ENCODE data around the gene ADAMTS13. TPM values are rescaled to one million over a fixed set of nuclear protein-coding genes. Genes with fewer than 3 reads are reported as not detected.
"Not testable (repeated sequence)": the region's sequence is repeated elsewhere in the genome, so short reads cannot be mapped to it uniquely, and the experiment has no call there.

Gene ADAMTS13
- total RNA-seq, 3 donors from 2014 or later (not counting 1 experiment from before 2014, with no cell fraction given) = 2.3 to 3.0 (median 2.8) TPM

GRCh38 chr9:133390713-133391112, 31.5 kb upstream of the ADAMTS13 start:
- intact Hi-C loops (cut with micrococcal nuclease) = no loop called here
- WGBS (ENCODE audit: insufficient coverage) = 87% methylated on average over 7 of the region's 7 CpGs
- H3K36me3 Mint-ChIP-seq = no peaks in the 10 kb centered on the region
- no peaks in the 10 kb centered on the region for H3K9me3 ChIP-seq (ENCODE audit: control insufficient read depth, insufficient read depth, low read length)
- no peaks in the 10 kb centered on the region for H3K4me1 Mint-ChIP-seq
- no peaks in the 10 kb centered on the region for H3K36me3 ChIP-seq (ENCODE audit: control insufficient read depth, insufficient read depth, low read length)
- no peak overlapping the region for H3K4me3 Mint-ChIP-seq
- DNase-seq (no peak), ATAC-seq (no peak)
- peaks cover 0 to 11% of the 10 kb centered on the region in 2 donors for H3K27me3 Mint-ChIP-seq (ENCODE audit: low read depth in 2 of 2)
- no peak overlapping the region for H3K27ac Mint-ChIP-seq
- H3K4me3 ChIP-seq (ENCODE audit: low read length) = no peak overlapping the region
- TF ChIP-seq CTCF (IDR thresholded peaks at IDR 0.05) = no peak
- no peaks in the 10 kb centered on the region for H3K27me3 ChIP-seq (ENCODE audit: control insufficient read depth, insufficient read depth, low read length)
- no peaks in the 10 kb centered on the region for H3K4me1 ChIP-seq (ENCODE audit: control insufficient read depth, insufficient read depth, low read length)
- H3K27ac ChIP-seq (ENCODE audit: low read length) = no peak overlapping the region
- H3K9me3 Mint-ChIP-seq = no peaks in the 10 kb centered on the region

GRCh38 chr9:133391449-133391848, 30.7 kb upstream of the ADAMTS13 start:
- H3K4me1 Mint-ChIP-seq; H3K27ac Mint-ChIP-seq; H3K9me3 ChIP-seq (ENCODE audit: control insufficient read depth, insufficient read depth, low read length); H3K4me1 ChIP-seq (ENCODE audit: control insufficient read depth, insufficient read depth, low read length); H3K27ac ChIP-seq (ENCODE audit: low read length); H3K4me3 Mint-ChIP-seq; H3K27me3 ChIP-seq (ENCODE audit: control insufficient read depth, insufficient read depth, low read length); DNase-seq; H3K9me3 Mint-ChIP-seq; H3K36me3 Mint-ChIP-seq; intact Hi-C loops (cut with micrococcal nuclease); H3K4me3 ChIP-seq (ENCODE audit: low read length); ATAC-seq; H3K36me3 ChIP-seq (ENCODE audit: control insufficient read depth, insufficient read depth, low read length): not testable (repeated sequence)
- peaks cover 0 to 11% of the 10 kb centered on the region in 2 donors for H3K27me3 Mint-ChIP-seq (ENCODE audit: low read depth in 2 of 2)
- WGBS (ENCODE audit: insufficient coverage) = no CpG with 5 or more reads among the region's 4 CpGs

- peaks cover 0 to 11% of the 10 kb centered on the region in 2 donors for H3K27me3 Mint-ChIP-seq (ENCODE audit: low read depth in 2 of 2)
- H3K4me3 ChIP-seq (ENCODE audit: low read length); H3K4me1 Mint-ChIP-seq; H3K4me3 Mint-ChIP-seq; H3K27ac ChIP-seq (ENCODE audit: low read length); H3K27ac Mint-ChIP-seq; H3K36me3 Mint-ChIP-seq; H3K36me3 ChIP-seq (ENCODE audit: control insufficient read depth, insufficient read depth, low read length); intact Hi-C loops (cut with micrococcal nuclease); DNase-seq; H3K27me3 ChIP-seq (ENCODE audit: control insufficient read depth, insufficient read depth, low read length); H3K4me1 ChIP-seq (ENCODE audit: control insufficient read depth, insufficient read depth, low read length); ATAC-seq; H3K9me3 Mint-ChIP-seq; H3K9me3 ChIP-seq (ENCODE audit: control insufficient read depth, insufficient read depth, low read length): not testable (repeated sequence)
- WGBS (ENCODE audit: insufficient coverage) = 94% methylated on average over 3 of the region's 3 CpGs
Observed at GRCh38 chr9:133392308-133392707, 29.9 kb upstream of the ADAMTS13 start.

GRCh38 chr9:133393399-133393798, 28.8 kb upstream of the ADAMTS13 start:
- H3K9me3 Mint-ChIP-seq = no peaks in the 10 kb centered on the region
- H3K4me1 Mint-ChIP-seq = no peaks in the 10 kb centered on the region
- ATAC-seq (no peak), DNase-seq (no peak)
- TF ChIP-seq CTCF (IDR thresholded peaks at IDR 0.05) = no peak
- no peak overlapping the region for H3K27ac ChIP-seq (ENCODE audit: low read length)
- no peaks in the 10 kb centered on the region for H3K27me3 ChIP-seq (ENCODE audit: control insufficient read depth, insufficient read depth, low read length)
- no peaks in the 10 kb centered on the region for H3K36me3 Mint-ChIP-seq
- intact Hi-C loops (cut with micrococcal nuclease) = no loop called here
- H3K27ac Mint-ChIP-seq = no peak overlapping the region
- H3K4me1 ChIP-seq (ENCODE audit: control insufficient read depth, insufficient read depth, low read length) = no peaks in the 10 kb centered on the region
- no peaks in the 10 kb centered on the region for H3K9me3 ChIP-seq (ENCODE audit: control insufficient read depth, insufficient read depth, low read length)
- H3K27me3 Mint-ChIP-seq (ENCODE audit: low read depth in 2 of 2) = peaks cover 0 to 11% of the 10 kb centered on the region in 2 donors
- no peak overlapping the region for H3K4me3 ChIP-seq (ENCODE audit: low read length)
- H3K4me3 Mint-ChIP-seq = no peak overlapping the region
- WGBS (ENCODE audit: insufficient coverage) = 91% methylated on average over 3 of the region's 3 CpGs
- no peaks in the 10 kb centered on the region for H3K36me3 ChIP-seq (ENCODE audit: control insufficient read depth, insufficient read depth, low read length)

Measured in natural killer cell (primary cell).